GM18511 (cell line): ENCODE data around the gene NIT1.

Experiments used
- ATAC-seq: cut with Tn5 transposase; IDR thresholded peaks from one replicate; pipeline ENCODE4 v1.9.1; 2021; ENCODE audit warnings: mild to moderate bottlenecking, moderate library complexity; ENCODE audit not compliant: unreplicated experiment

Gene NIT1

GRCh38 chr1:161117759-161118581 lies at the start of gene NIT1, which contains the start of gene PFDN2:
Gene NIT1, plus strand, starts transcription at chr1:161118105. Its CDS starts 72 bp downstream, at chr1:161118177.
Gene PFDN2, minus strand, starts transcription at chr1:161118037. Its CDS starts 11 bp downstream, at chr1:161118026.
- ATAC-seq, result peak; percentile 90

DNA sequence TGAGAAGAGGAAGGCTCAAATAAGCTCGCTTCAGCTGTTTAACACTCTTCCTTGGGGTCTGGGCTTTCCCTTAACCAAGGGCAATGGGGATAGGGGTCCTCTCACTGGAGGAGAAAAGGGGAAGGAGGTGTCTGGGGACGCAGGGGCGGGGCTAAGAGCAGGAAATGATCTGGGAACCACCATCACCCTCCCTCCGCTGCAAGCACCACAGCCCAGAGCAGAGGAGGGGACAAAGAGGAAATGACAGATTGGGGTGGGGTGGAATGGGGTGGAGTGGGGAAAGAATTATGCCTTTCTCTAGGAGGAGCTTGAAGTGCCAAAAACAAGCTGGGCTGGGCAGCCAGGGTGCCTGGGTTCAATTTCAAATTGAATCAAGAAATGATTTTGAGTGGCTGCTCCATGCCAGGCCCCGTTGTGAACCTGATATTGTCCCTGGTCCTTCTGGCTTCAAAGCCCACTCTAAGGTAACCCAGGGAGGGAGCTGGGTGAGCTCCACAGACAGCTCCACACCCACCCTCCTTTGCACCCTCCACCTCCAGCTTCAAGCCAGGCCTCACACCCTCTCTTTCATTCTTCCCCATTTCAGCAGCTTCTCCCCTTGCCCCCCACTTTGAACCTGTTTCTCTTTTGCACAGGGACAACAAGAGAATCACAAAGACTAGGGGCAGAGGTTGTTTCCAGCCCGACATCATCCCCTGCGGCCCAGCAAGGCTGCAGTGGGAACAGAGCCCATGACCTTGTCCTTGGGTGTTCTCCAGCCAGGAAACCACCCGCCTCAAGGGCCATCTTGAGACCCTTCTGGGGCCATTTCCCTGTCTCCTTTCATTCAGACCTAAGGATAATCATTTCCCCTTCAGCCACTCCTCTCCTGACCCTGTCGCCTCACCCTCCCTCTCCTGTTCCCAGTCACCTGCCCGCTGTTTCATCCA lies 49.3 kb upstream of the NIT1 start:
- peak; percentile 50 for ATAC-seq

GRCh38 chr1:161069241-161069640 lies 48.7 kb upstream of the NIT1 start:
- ATAC-seq, result peak; percentile 1

- peak; percentile 88 for ATAC-seq
These were observed 48.1 kb upstream of the NIT1 start, which contains the start of gene ARHGAP30 for GRCh38 chr1:161069731-161070270. Gene ARHGAP30, minus strand, starts transcription at chr1:161069891. Its CDS starts 267 bp downstream, at chr1:161069624.

GRCh38 chr1:161070761-161071160 lies 47.1 kb upstream of the NIT1 start:
- no peak for ATAC-seq

DNA sequence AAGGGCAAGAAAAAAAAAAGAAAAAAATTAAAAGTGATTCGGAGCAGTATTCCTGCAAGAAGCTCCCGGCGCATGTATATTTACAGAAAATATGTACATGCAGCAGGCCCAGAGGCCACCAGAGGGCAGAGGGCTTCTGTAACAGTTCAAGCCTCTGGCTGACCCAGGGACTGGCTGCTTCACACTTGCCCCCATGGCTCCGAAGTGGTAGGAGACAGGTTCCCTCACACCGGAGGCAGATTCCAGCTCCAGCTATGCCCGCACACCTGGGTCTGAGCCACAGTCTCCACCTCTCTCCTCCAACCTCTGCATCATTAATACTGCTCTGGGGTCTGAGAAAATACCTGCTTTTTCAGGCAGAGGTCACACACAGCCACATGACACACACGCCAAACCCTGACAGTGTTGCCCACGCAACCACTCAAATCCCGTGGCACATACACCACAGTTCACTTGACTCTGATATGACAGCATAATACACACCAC lies 46.0 kb upstream of the NIT1 start:
- no peak for ATAC-seq

DNA sequence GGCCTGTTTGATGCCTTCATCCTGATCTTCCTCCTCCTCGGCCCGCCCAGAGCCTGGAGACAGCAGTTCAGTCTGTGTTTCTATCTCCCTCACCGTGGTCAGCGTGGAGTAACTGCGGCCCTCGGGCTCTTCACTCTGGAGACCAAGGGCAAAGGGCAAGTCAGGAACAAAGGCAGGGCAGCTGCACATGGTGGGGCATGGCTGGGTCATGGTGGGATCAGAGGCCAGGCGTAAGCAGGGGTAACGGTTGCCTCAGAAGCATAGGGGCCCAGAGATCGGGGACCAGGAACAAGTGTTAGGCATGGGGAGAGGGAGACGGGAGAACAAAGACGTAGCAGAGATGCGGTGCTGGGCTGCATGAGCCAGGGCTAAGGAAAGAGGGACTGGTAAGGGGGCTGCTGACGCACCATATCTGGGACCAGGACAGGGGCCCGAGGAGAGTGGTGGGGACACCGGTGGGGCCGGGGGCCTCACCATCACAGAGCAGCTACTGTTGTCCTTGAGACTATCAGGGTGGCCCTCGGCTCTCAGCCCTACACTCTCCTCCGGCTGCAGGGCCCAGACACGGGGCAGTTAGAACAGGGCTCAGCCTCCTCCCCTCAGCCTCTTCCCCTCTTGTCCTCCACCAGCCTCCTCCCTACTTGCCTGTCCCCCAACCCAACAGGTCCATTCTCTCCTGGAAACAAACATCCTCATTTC lies 45.0 kb upstream of the NIT1 start:
- ATAC-seq, result no peak

GRCh38 chr1:161073474-161074121 lies 44.3 kb upstream of the NIT1 start:
- no peak for ATAC-seq

DNA sequence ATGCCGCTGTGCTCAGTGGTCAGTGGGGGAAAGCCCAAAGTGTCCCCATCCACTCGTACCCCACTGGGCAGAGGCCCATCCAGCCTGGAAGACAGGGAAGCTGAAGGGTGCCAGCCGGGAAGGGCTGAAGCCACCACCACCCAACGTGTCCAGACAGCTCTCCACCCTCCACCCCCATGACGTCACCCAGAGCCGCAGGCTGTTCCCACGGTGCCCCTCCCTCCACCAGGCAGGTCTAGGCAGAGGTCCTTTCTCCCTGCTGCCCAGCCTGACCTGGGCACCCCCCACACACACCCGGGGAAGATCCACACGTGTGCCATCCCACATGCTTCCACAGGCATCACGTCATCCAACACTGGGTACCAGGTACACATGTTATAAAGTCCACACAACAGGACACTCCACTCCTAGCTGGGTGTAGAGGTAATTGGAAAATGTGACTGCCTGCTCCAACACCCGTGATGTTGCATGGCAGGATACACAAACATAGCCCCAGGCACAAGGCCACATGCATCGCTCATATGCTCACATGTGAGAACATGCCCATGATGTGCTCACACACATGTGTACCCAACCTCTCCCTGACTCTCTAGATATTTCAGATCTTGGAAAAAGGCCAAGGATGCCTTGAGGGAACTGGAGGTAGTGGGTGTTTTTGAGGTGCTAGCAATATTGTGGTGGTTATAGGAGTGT lies 43.1 kb upstream of the NIT1 start:
- no peak for ATAC-seq

- no peak for ATAC-seq
These were observed 41.5 kb upstream of the NIT1 start for GRCh38 chr1:161076410-161076809.

- no peak for ATAC-seq
These were observed 40.5 kb upstream of the NIT1 start for GRCh38 chr1:161077426-161077825.

GRCh38 chr1:161079436-161080110 lies 38.3 kb upstream of the NIT1 start:
- ATAC-seq, result no peak

DNA sequence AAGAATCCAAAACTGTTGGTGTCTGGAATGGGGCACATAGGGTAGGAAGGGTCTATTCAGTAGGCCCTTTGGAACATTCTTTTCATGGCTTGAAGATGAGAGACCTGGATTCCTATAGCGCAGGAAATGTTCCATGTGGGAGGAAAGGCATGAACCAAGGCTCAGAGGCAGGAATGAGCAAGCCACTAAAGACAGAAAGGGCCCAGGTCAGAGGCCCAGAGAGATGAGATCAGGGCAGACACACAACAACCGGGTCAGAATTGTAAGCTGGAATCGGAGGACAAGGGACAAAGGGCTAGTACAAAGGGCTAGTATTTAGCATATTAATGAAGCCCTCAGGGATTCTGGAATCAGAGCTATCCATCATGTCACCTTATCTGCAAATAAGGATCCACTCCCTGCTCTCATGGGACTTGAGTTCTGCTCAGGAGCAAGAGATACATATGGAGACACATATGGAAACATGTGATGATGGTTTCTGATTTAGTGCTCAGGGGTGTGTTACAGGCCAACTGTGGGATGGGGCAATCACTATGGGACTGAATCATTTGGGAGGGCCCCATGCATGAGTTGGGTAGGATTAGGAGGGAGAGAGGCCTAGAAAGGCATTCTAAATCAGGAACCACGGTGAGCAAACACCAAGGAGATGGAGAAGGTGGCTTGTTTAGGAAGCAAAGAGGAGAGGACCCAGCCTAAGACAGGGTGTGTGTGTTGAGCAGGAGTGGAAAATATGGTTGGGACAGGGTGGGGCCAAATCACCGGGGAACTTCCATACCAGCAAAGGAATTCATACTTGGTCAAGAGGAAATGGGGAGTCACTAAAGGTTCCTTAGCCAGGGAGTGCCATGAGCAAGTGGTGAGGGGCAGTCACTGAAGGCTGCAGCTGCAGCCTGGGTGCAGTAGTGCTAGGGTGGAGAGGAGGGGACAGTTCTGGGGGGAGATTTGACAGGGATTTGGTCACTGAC lies 37.2 kb upstream of the NIT1 start:
- ATAC-seq, result no peak

- no peak for ATAC-seq
These were observed 36.4 kb upstream of the NIT1 start for GRCh38 chr1:161081519-161081918.

DNA sequence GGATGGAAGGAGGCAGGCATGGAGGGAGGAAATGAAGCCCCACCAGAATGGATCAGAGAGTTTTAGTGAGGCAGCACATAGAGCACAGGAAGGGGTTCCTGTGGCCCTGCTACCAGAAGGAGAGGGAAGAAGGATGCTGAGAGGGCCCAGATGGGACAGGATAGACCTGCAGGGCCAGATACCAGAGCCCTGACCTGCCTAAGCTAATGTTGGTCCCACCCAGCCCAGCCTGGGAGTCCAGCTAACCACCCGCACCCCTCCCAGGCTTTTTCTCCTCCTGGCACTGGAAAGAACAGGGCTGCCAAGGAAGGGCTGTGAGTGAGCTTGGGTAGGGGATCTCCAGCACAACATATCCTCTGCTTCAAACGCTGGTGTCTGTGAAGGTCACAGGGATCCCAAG lies 35.4 kb upstream of the NIT1 start:
- no peak for ATAC-seq

- no peak for ATAC-seq
These were observed 34.7 kb upstream of the NIT1 start for GRCh38 chr1:161082996-161083747.
